MM.1S (cell line): ENCODE results near the gene GPSM3.
A peak's percentile ranks its signal among the peaks of the same experiment; 100 is the strongest.

Source experiments
- DNase-seq: peaks from one replicate; pipeline ENCODE4 v3.0.0-alpha.2; 2015
- H2AFZ ChIP-seq: fragments of 300-600 bp; sonication (generic); 2 replicates; pipeline ENCODE4 v1.6.0; 2016; ENCODE audit warnings: antibody characterized with exemption, low read length
- H3F3A ChIP-seq: fragments of 300-600 bp; sonication (generic); 2 replicates; pipeline ENCODE4 v1.6.1; 2016; ENCODE audit warnings: mild to moderate bottlenecking, antibody characterized with exemption, low read length, moderate library complexity, mixed read lengths; ENCODE audit not compliant: insufficient read depth
- H3K27ac ChIP-seq: fragments of 300-600 bp; sonication (generic); 2 replicates; pipeline ENCODE4 v1.5.1; 2016; ENCODE audit warnings: mild to moderate bottlenecking, low read length
- H3K27me3 ChIP-seq: fragments of 300-600 bp; sonication (generic); replicated peaks from 2 replicates; pipeline ENCODE4 v1.6.0; 2016; ENCODE audit warnings: low read length; ENCODE audit not compliant: insufficient read depth
- H3K36me3 ChIP-seq: fragments of 300-600 bp; sonication (generic); replicated peaks from 2 replicates; pipeline ENCODE4 v1.6.1; 2016; ENCODE audit warnings: mild to moderate bottlenecking, low read length, mixed read lengths; ENCODE audit not compliant: insufficient read depth
- H3K4me1 ChIP-seq: fragments of 300-600 bp; sonication (generic); 2 replicates; pipeline ENCODE4 v1.6.1; 2016; ENCODE audit warnings: low read length, mixed read lengths
- H3K4me2 ChIP-seq: fragments of 300-600 bp; sonication (generic); 2 replicates; pipeline ENCODE4 v1.6.0; 2016; ENCODE audit warnings: low read depth, low read length
- H3K4me3 ChIP-seq: fragments of 300-600 bp; sonication (generic); 2 replicates; pipeline ENCODE4 v1.5.1; 2016; ENCODE audit warnings: low read length, mixed read lengths
- H3K79me2 ChIP-seq: fragments of 300-600 bp; sonication (generic); 2 replicates; pipeline ENCODE4 v1.6.1; 2016; ENCODE audit warnings: mixed run types, low read length, mixed read lengths
- H3K9ac ChIP-seq: fragments of 300-600 bp; sonication (generic); 2 replicates; pipeline ENCODE4 v1.6.1; 2016; ENCODE audit warnings: low read length, mixed read lengths
- H3K9me2 ChIP-seq: fragments of 300-600 bp; sonication (generic); replicated peaks from 2 replicates; pipeline ENCODE4 v1.6.1; 2016; ENCODE audit warnings: mild to moderate bottlenecking, low read length, mixed read lengths; ENCODE audit not compliant: insufficient read depth
- H3K9me3 ChIP-seq: fragments of 300-600 bp; sonication (generic); replicated peaks from 2 replicates; pipeline ENCODE4 v1.6.1; 2016; ENCODE audit warnings: mild to moderate bottlenecking, low read length, mixed read lengths; ENCODE audit not compliant: insufficient read depth
- H4K20me1 ChIP-seq: fragments of 300-600 bp; sonication (generic); 2 replicates; pipeline ENCODE4 v1.6.1; 2016; ENCODE audit warnings: mild to moderate bottlenecking, low read length, moderate library complexity, mixed read lengths; ENCODE audit not compliant: insufficient read depth
- EZH2 ChIP-seq: fragments of 300-600 bp; sonication (generic); optimal IDR thresholded peaks from 2 replicates; pipeline ENCODE3; 2017; ENCODE audit warnings: low read depth, mild to moderate bottlenecking, antibody characterized with exemption, low read length, mixed read lengths
- EZH2phosphoT487 ChIP-seq: fragments of 300-600 bp; sonication (generic); IDR thresholded peaks from 2 replicates; pipeline ENCODE4 v1.6.1; 2018; ENCODE audit warnings: antibody characterized with exemption, low read length
- TF ChIP-seq, protein P1 (sequence below): fragments of 300-600 bp; sonication (generic); IDR thresholded peaks from 2 replicates; pipeline ENCODE4 v1.5.1; 2016; ENCODE audit warnings: antibody characterized with exemption, low read length, mixed read lengths

The GPSM3 gene

DNA sequence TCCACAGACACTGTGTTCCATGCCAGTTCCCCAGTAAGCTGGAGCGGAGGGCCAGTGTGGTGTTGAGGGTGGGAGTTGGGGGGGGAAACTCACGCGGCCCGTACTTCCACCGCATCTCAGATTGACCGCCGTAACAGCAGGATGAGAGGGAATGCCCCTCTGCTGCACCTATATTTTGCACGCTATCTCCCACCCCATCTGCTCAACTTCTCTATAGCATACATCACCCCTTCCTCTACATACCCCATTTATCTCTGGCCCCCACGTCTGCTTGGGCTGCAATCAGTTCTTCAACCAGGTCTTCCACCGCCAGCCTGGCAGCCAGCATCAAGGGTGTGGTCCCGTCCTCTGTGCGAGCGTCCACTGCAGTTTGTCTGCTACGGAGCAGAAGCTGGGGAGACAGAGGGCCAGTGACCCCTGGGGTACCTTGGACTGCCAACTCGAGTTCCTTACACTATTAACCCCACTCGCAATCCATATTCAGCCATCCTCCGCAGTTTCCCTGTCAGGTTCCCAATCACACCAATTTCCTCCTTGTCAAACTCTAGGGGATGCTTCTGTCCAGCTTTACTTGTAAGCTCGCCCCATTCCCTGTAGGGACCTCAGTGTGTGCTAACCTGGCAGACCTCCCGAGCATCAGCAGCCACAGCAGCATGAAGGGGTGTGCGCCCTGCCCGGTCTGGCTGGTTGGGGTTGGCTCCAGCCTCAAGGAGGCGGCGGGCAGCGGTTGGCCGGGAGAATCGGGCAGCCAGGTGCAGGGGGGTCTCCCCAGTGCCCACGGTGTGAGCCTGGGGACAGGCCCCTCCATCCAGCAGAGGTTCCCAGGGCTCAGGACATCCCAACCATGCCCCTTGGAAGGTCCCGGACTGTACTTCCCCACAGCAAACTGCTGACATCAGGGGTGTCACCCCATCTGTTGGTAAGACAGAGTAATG, 4.5 kb upstream of the GPSM3 start:
- Histone ChIP-seq H3K4me1 (peaks cover 20% of the 10 kb centered on the region), H3K27me3 (peaks cover 21% of the 10 kb centered on the region), H2AFZ (peak overlapping the region; percentile 60), H3K27ac (peak overlapping the region; percentile 91; the same call in 1 of the 2 replicates), H3K4me3 (peak overlapping the region; percentile 83), H3K9me3 (no peaks in the 10 kb centered on the region), H3F3A (peaks cover 15% of the 10 kb centered on the region; the same call in 1 of the 2 replicates), H4K20me1 (no peaks in the 10 kb centered on the region), H3K9me2 (no peaks in the 10 kb centered on the region), H3K9ac (peak overlapping the region; percentile 98), H3K36me3 (no peaks in the 10 kb centered on the region), H3K4me2 (peak overlapping the region; percentile 88), H3K79me2 (peaks cover 7% of the 10 kb centered on the region)
- no peak for TF ChIP-seq EZH2
- TF ChIP-seq, protein P1, sequence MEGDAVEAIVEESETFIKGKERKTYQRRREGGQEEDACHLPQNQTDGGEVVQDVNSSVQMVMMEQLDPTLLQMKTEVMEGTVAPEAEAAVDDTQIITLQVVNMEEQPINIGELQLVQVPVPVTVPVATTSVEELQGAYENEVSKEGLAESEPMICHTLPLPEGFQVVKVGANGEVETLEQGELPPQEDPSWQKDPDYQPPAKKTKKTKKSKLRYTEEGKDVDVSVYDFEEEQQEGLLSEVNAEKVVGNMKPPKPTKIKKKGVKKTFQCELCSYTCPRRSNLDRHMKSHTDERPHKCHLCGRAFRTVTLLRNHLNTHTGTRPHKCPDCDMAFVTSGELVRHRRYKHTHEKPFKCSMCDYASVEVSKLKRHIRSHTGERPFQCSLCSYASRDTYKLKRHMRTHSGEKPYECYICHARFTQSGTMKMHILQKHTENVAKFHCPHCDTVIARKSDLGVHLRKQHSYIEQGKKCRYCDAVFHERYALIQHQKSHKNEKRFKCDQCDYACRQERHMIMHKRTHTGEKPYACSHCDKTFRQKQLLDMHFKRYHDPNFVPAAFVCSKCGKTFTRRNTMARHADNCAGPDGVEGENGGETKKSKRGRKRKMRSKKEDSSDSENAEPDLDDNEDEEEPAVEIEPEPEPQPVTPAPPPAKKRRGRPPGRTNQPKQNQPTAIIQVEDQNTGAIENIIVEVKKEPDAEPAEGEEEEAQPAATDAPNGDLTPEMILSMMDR = peak; percentile 10; the same call in 1 of the 2 replicates
- TF ChIP-seq EZH2phosphoT487 = no peak
- DNase-seq = peak; percentile 29

DNA sequence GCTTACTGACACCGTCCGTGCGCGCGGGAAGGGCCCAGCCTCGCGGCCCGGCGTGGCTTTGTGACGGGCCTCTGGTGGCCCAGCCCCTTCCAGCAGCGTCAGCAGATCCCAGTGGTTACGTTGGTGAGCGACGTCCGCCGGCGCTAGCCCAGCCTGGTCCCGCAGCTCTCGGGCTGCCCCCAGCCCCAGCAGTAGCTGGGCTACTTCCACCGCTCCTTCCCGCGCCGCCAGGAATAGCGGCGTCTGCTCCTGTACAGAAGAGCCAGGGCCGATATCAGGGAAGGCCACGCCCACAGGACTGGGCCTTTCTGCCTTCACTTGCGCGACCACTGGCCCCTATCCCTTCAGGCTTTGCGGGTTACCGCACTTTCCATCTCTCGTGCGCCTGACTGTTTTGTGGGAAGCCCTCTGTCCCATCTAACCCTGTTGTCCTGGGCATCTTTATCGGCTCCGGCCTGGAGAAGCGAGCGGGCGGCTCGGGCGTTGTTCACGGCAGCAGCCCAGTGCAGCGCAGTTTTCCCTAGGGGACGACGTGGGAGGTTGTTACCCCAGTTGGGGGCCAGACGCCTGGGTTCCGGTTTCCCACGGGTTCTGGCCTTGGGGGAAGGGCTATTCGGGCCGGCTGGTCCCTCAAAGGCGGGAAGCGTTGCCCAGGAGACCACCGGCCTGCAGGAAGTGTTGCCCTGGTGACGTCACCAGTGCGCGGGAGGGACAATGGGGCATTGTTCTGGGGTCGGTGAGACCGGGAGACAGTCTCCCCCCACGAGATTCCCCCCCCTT, 3.6 kb upstream of the GPSM3 start:
- H4K20me1 ChIP-seq = no peaks in the 10 kb centered on the region
- peaks cover 12% of the 10 kb centered on the region for H3K27me3 ChIP-seq
- H3K4me2 ChIP-seq = peak overlapping the region; percentile 88
- TF ChIP-seq, protein P1 = no peak
- TF ChIP-seq EZH2phosphoT487 (no peak), EZH2 (no peak)
- peak overlapping the region; percentile 60 for H2AFZ ChIP-seq
- H3K79me2 ChIP-seq = peaks cover 16% of the 10 kb centered on the region
- no peaks in the 10 kb centered on the region for H3K9me3 ChIP-seq
- no peaks in the 10 kb centered on the region for H3K36me3 ChIP-seq
- DNase-seq = peak; percentile 56
- H3F3A ChIP-seq = peaks cover 18% of the 10 kb centered on the region; the same call in 1 of the 2 replicates
- H3K27ac ChIP-seq = peak overlapping the region; percentile 91
- H3K9ac ChIP-seq = peak overlapping the region; percentile 98
- peaks cover 28% of the 10 kb centered on the region for H3K4me1 ChIP-seq
- peak overlapping the region; percentile 83 for H3K4me3 ChIP-seq
- H3K9me2 ChIP-seq = no peaks in the 10 kb centered on the region

DNA sequence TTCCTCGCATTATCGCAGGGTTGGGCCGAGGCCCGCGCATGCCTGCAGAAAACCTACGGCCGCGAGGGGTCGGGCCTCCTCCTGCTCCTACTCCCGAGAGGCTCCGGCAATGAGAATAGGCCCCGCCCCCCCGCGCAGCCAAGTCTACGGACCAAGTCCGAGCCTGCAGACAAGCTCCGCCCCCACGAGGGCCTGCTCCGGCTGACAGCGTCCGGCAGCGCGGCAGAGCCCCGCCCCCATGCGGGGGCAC, 3.1 kb upstream of the GPSM3 start:
- TF ChIP-seq EZH2 (no peak), EZH2phosphoT487 (no peak)
- TF ChIP-seq, protein P1 = no peak
- H3K4me1 ChIP-seq = peaks cover 31% of the 10 kb centered on the region
- no peaks in the 10 kb centered on the region for H3K9me2 ChIP-seq
- H3F3A ChIP-seq = peaks cover 21% of the 10 kb centered on the region; the same call in 1 of the 2 replicates
- peak overlapping the region; percentile 91; the same call in 1 of the 2 replicates for H3K27ac ChIP-seq
- peaks cover 19% of the 10 kb centered on the region for H3K79me2 ChIP-seq
- DNase-seq = peak; percentile 100
- H3K9ac ChIP-seq = no peak overlapping the region
- H4K20me1 ChIP-seq = no peaks in the 10 kb centered on the region
- peak overlapping the region; percentile 83; the same call in 1 of the 2 replicates for H3K4me3 ChIP-seq
- no peaks in the 10 kb centered on the region for H3K9me3 ChIP-seq
- no peaks in the 10 kb centered on the region for H3K36me3 ChIP-seq
- no peak overlapping the region for H2AFZ ChIP-seq
- H3K27me3 ChIP-seq = peaks cover 7% of the 10 kb centered on the region
- H3K4me2 ChIP-seq = no peak overlapping the region; the same call in 1 of the 2 replicates
